Bronchial epithelial cell (primary cell): Measurements from ENCODE around the gene CCDC158. TPM values are rescaled to one million over a fixed set of nuclear protein-coding genes. Genes with fewer than 3 reads are reported as not detected.

Source experiments
- DNase-seq: peaks from one replicate; pipeline ENCODE4 v3.0.0-alpha.2; 2010; ENCODE audit warnings: low read depth
- FAIRE-seq: peaks from 2 replicates; lab custom pipeline; 2011; peaks lifted over from hg19 to GRCh38; lab: Jason Lieb, UNC
- H3K27me3 ChIP-seq: 2 replicates; pipeline ENCODE4 v1.5.1; 2011; ENCODE audit warnings: low read length; ENCODE audit not compliant: control insufficient read depth, insufficient read depth
- H3K36me3 ChIP-seq: 2 replicates; pipeline ENCODE4 v1.5.1; 2011; ENCODE audit warnings: low read length; ENCODE audit not compliant: control insufficient read depth, insufficient read depth
- H3K4me3 ChIP-seq: 2 replicates; pipeline ENCODE4 v1.5.1; 2011; ENCODE audit warnings: mild to moderate bottlenecking, low read depth, low read length, control low read depth
- total RNA-seq: library from RNA; depleted of rRNA; stranded (reverse); fragments of >200 nt; gene quantifications from 2 replicates; pipeline ENCODE4 v1.2.1, GENCODE V29; 2014
- TF ChIP-seq, protein P1 (sequence below): IDR thresholded peaks from 2 replicates; pipeline ENCODE4 v1.5.1; 2011; ENCODE audit warnings: mild to moderate bottlenecking, moderate library complexity, low read length, control low read depth, inconsistent platforms; ENCODE audit not compliant: insufficient read depth, severe bottlenecking

Gene CCDC158
- total RNA-seq, 1 donor from 2014 or later: under 0.01 TPM

DNA sequence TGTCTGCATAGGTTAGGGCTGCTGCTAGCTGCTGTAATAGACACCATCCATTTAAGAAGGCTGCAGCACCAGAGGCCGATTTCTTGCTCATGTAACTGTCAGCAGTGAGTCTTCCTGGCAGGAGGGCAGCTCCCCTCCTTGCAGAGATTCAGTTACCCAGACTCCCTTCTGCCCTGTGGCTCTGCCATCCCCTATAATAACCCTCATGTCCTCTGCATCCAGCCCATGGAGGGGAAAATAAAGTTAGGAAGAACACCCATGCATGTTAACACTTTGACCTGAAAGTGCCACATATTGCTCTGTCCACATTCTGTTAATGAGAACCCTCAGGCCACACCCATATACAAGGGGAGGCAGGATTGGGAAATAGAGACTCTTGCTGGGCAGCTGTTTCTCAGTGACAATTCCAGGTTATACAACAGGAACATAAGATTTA is 109.0 kb downstream of the CCDC158 start:
- TF ChIP-seq, protein P1, sequence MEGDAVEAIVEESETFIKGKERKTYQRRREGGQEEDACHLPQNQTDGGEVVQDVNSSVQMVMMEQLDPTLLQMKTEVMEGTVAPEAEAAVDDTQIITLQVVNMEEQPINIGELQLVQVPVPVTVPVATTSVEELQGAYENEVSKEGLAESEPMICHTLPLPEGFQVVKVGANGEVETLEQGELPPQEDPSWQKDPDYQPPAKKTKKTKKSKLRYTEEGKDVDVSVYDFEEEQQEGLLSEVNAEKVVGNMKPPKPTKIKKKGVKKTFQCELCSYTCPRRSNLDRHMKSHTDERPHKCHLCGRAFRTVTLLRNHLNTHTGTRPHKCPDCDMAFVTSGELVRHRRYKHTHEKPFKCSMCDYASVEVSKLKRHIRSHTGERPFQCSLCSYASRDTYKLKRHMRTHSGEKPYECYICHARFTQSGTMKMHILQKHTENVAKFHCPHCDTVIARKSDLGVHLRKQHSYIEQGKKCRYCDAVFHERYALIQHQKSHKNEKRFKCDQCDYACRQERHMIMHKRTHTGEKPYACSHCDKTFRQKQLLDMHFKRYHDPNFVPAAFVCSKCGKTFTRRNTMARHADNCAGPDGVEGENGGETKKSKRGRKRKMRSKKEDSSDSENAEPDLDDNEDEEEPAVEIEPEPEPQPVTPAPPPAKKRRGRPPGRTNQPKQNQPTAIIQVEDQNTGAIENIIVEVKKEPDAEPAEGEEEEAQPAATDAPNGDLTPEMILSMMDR: no peak
- DNase-seq (no peak), FAIRE-seq (no peak)
- H3K27me3 ChIP-seq: no peaks in the 10 kb centered on the region
- no peak overlapping the region for H3K4me3 ChIP-seq
- no peaks in the 10 kb centered on the region for H3K36me3 ChIP-seq

- Histone ChIP-seq H3K4me3 (no peak overlapping the region), H3K36me3 (no peaks in the 10 kb centered on the region), H3K27me3 (no peaks in the 10 kb centered on the region)
- TF ChIP-seq, protein P1: no peak
- DNase-seq (no peak), FAIRE-seq (peak; percentile 43)
Observed at GRCh38 chr4:76310683-76311082, 110.3 kb downstream of the CCDC158 start.

DNA sequence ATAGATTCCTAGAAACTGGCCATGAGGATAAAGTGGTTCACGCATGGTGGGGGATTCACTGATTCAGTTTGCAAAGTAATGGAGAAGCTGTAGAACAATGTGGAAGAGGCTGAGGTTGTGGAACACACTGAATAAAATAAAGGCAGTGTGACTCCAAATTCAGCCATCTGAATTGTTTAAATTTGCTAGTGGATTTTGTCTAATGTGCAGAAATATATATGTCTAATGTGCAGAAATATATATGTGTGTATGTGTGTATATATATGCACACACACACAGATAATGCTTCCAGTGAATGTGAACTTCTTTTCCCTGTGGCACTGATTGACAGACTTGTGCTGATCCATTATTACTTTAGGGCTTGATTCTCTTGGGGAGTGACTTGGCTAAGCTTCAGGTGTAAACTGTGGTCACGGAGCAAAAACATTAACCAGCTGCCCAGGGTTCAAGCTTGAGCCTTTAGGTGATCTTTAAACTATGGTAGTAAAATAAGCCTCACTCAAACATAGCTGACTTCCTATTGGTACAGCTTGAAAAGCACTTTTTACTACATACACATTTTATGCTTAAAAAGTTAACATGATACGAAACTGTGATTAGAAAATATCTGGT is 110.9 kb downstream of the CCDC158 start:
- FAIRE-seq (no peak), DNase-seq (no peak)
- TF ChIP-seq, protein P1: no peak
- H3K27me3 ChIP-seq: no peaks in the 10 kb centered on the region
- no peaks in the 10 kb centered on the region for H3K36me3 ChIP-seq
- H3K4me3 ChIP-seq: no peak overlapping the region

- TF ChIP-seq, protein P1: no peak
- Histone ChIP-seq H3K27me3 (no peaks in the 10 kb centered on the region), H3K36me3 (no peaks in the 10 kb centered on the region), H3K4me3 (no peak overlapping the region)
- no peak for FAIRE-seq
- DNase-seq: no peak
Observed at GRCh38 chr4:76308548-76308947, 112.4 kb downstream of the CCDC158 start.

GRCh38 chr4:76307660-76308014 is 113.3 kb downstream of the CCDC158 start:
- no peak for DNase-seq
- Histone ChIP-seq H3K27me3 (no peaks in the 10 kb centered on the region), H3K36me3 (no peaks in the 10 kb centered on the region), H3K4me3 (peak overlapping the region; percentile 53)
- TF ChIP-seq, protein P1: no peak
- FAIRE-seq: no peak
